Kidney epithelial cell (primary cell): ENCODE data around the gene ZNF568. TPM values are rescaled to one million over a fixed set of nuclear protein-coding genes. Genes with fewer than 3 reads are reported as not detected.
A peak's percentile ranks its signal among the peaks of the same experiment; 100 is the strongest.

ENCODE experiments used
- DNase-seq: peaks from one replicate; pipeline ENCODE4 v3.0.0-alpha.2; 2010; ENCODE audit warnings: low read depth
- H3K27me3 ChIP-seq: 2 replicates; pipeline ENCODE4 v1.6.0; 2011; ENCODE audit warnings: low read length; ENCODE audit not compliant: control insufficient read depth, insufficient read depth
- H3K36me3 ChIP-seq: 2 replicates; pipeline ENCODE4 v1.5.1; 2011; ENCODE audit warnings: low read length; ENCODE audit not compliant: control insufficient read depth, insufficient read depth
- H3K4me3 ChIP-seq: 2 replicates; pipeline ENCODE4 v1.5.1; 2011; ENCODE audit warnings: low read depth, mild to moderate bottlenecking, control low read depth, low read length
- CTCF ChIP-seq: IDR thresholded peaks from 2 replicates; pipeline ENCODE4 v1.5.1; 2011; ENCODE audit warnings: mild to moderate bottlenecking, moderate library complexity, low read length, control low read depth, inconsistent platforms; ENCODE audit not compliant: insufficient read depth, poor library complexity, severe bottlenecking
- total RNA-seq: library from RNA; depleted of rRNA; stranded (reverse); fragments of >200 nt; gene quantifications from 2 replicates; pipeline ENCODE4 v1.2.3, GENCODE V29; 2015

ZNF568 gene
- total RNA-seq, 1 donor from 2014 or later: 6.8 TPM

DNA sequence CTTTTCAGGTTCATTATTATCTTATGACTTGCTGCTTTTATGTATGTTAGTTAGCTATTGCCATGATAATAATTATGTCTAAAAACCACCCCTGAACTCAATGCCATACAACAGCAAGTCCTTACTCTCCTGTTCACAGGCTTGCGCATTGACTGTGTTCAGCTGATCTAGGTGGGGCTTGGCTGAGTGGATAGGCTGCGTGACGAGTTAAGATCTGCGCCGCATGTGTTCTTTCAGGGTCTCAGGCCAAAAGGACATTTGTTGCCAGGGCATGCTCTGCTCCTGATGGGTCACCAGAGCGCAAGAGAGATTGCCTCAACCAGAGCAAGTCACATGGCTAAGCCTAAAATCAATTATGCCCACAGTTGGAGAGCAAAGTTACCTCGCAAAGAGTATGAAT, 859 bp downstream of the ZNF568 start:
- Histone ChIP-seq H3K27me3 (no peaks in the 10 kb centered on the region), H3K4me3 (peak overlapping the region; percentile 87), H3K36me3 (no peaks in the 10 kb centered on the region)
- DNase-seq: no peak
- TF ChIP-seq CTCF: no peak

GRCh38 chr19:36918090-36918489, 2.0 kb downstream of the ZNF568 start:
- DNase-seq: no peak
- H3K4me3 ChIP-seq: no peak overlapping the region
- no peak for TF ChIP-seq CTCF
- H3K27me3 ChIP-seq: no peaks in the 10 kb centered on the region
- no peaks in the 10 kb centered on the region for H3K36me3 ChIP-seq

DNA sequence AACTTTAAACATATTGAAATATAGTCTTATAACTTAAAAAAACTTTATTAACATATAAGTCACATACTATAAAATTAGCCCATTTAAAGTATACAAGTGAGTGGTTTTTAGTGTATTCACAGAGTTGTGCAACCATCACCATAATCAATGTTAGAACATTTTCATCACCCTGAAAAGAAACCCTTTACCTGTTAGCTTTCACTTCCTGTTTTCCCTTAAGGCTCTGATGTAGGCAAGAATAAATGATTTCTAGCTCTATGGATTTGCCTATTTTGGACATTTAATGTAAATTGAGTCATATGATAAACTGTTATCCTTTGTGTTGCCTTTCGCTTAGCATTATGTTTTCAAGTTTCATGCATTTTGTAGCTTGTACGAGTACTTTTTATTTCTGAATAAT, 15.6 kb downstream of the ZNF568 start:
- no peak for TF ChIP-seq CTCF
- H3K4me3 ChIP-seq: no peak overlapping the region
- DNase-seq: no peak
- H3K36me3 ChIP-seq: no peaks in the 10 kb centered on the region
- no peaks in the 10 kb centered on the region for H3K27me3 ChIP-seq

GRCh38 chr19:36939153-36939552, 23.0 kb downstream of the ZNF568 start:
- no peak for DNase-seq
- no peaks in the 10 kb centered on the region for H3K36me3 ChIP-seq
- H3K4me3 ChIP-seq: no peak overlapping the region
- H3K27me3 ChIP-seq: no peaks in the 10 kb centered on the region
- no peak for TF ChIP-seq CTCF

GRCh38 chr19:36950335-36951119, 34.4 kb downstream of the ZNF568 start:
- TF ChIP-seq CTCF: no peak
- no peak for DNase-seq
- Histone ChIP-seq H3K27me3 (no peaks in the 10 kb centered on the region), H3K4me3 (no peak overlapping the region), H3K36me3 (no peaks in the 10 kb centered on the region)

DNA sequence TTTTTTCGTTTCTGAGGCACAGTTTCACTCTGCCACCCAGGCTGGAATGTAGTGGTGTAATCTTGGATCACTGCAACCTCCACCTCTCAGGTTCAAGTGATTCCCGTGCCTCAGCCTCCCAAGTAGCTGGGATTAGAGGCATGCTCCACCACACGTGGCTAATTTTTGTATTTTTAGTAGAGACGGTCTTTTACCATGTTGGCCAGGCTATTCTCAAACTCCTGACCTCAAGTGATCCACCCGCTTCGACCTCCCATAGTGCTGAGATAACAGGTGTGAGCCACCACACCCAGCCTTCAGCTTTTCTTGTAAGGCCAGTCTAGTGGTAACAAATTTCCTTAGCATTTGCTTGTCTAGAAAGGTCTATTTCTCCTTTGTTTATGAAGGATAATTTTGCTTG, 46.2 kb downstream of the ZNF568 start:
- no peaks in the 10 kb centered on the region for H3K27me3 ChIP-seq
- TF ChIP-seq CTCF: no peak
- no peak for DNase-seq
- H3K4me3 ChIP-seq: no peak overlapping the region
- no peaks in the 10 kb centered on the region for H3K36me3 ChIP-seq
